Measurements from ENCODE around the gene DNAH9.

GRCh38 chr17:11940904-11941303 lies 342.6 kb downstream of the DNAH9 start:
- TF ChIP-seq, protein P1, sequence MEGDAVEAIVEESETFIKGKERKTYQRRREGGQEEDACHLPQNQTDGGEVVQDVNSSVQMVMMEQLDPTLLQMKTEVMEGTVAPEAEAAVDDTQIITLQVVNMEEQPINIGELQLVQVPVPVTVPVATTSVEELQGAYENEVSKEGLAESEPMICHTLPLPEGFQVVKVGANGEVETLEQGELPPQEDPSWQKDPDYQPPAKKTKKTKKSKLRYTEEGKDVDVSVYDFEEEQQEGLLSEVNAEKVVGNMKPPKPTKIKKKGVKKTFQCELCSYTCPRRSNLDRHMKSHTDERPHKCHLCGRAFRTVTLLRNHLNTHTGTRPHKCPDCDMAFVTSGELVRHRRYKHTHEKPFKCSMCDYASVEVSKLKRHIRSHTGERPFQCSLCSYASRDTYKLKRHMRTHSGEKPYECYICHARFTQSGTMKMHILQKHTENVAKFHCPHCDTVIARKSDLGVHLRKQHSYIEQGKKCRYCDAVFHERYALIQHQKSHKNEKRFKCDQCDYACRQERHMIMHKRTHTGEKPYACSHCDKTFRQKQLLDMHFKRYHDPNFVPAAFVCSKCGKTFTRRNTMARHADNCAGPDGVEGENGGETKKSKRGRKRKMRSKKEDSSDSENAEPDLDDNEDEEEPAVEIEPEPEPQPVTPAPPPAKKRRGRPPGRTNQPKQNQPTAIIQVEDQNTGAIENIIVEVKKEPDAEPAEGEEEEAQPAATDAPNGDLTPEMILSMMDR (optimal IDR thresholded peaks at IDR 0.05 in 1 of 3, IDR thresholded peaks at IDR 0.05 in 1 of 3, conservative IDR thresholded peaks at IDR 0.05 in 1 of 3; ENCODE audit: extremely low read depth in 1 of 3, insufficient read depth in 2 of 3, low read length in 3 of 3), result no peak
- TF ChIP-seq EZH2 (IDR thresholded peaks at IDR 0.05; ENCODE audit: low read length), result no peak
